ENCODE results near the gene ZNF512B.
"Not testable (repeated sequence)": the region's sequence is repeated elsewhere in the genome, so short reads cannot be mapped to it uniquely, and the experiment has no call there.

The ZNF512B gene

DNA sequence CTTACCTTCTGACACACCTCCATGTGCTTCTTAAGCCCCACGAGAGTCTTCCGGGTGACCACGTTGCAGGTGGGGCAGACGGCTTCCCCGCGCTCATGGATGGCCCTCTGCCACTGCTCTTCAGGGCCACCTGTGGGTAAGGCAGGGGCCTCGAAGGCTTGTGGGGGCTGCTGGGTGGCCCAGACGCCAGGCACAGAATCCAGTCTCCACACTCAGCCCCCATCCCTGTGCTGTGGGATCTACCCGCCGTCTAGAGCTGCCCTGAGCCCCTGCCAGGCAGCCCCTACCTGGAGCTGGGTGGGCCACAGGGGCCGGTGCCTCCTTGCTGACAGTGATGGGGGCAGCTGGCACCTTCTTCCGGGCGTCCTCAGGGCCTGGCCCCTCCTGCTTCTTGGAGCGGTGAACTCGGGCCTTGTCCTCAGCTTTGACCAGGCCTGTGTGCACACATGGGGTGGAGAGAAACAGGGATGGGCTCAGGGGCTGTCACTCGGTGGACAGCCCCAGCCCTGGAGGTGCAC, 5.9 kb downstream of the ZNF512B start:
- DNase-seq (ENCODE audit: low spot score): no peak

DNA sequence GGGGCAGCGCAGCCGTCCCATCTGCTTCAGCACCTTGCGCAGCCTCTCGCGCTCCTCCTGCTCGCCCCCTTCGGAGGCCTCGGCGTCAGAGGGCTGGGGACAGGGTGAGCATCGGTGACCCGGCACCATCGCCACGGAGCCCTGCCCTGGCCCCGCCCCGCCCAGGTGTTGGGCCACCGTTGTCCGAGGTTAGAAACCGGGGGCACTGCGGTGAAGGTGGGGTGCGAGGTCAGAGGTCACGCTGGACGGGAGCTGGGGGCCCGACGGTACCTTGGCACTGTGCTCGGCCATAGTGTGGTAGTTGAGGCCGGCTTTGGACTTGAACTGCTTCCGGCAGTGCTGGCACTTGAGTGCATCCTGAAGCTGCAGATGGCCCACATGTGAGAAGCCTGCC, 6.4 kb downstream of the ZNF512B start:
- no peak for DNase-seq (ENCODE audit: low spot score)

- no peak for DNase-seq (ENCODE audit: low spot score)
Observed at GRCh38 chr20:63962426-63963347, 7.0 kb downstream of the ZNF512B start.

- no peak for DNase-seq (ENCODE audit: low spot score)
Observed at GRCh38 chr20:63961664-63962425, 7.9 kb downstream of the ZNF512B start.

DNA sequence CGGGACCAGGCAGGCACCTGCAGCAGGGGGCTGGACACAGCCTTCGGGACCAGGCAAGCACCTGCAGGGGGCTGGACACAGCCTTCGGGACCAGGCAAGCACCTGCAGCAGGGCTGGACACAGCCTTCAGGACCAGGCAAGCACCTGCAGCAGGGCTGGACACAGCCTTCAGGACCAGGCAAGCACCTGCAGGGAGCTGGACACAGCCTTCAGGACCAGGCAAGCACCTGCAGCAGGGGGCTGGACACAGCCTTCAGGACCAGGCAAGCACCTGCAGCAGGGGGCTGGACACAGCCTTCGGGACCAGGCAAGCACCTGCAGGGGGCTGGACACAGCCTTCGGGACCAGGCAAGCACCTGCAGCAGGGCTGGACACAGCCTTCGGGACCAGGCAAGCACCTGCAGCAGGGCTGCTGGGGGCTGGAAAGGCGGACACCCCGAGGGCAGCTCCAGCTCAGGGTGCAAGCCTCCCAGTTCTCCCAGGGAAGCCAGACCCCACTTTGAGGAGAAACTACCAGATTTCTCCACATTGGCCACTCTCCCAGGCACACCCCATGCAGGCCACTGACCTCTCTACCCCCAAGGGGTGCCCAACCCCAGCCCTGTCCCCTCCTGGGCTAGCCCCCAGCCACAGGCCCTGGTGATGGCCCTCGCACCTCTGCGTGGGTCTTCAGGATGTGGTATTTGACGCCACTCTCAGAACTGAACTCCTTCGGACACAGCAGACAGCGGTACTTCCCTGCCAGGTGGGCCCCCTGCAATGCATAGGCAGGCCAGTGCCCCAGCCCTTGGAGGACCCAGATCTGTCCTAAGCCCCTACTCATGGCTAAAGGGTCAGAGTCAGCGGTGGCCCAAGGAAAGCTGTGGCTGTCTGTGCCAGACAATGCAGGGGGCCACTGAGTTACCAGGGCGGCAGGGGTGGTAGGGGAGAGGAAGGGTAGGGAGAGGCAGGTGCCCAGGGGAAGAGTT, 8.8 kb downstream of the ZNF512B start:
- not testable (repeated sequence) for DNase-seq (ENCODE audit: low spot score)

DNA sequence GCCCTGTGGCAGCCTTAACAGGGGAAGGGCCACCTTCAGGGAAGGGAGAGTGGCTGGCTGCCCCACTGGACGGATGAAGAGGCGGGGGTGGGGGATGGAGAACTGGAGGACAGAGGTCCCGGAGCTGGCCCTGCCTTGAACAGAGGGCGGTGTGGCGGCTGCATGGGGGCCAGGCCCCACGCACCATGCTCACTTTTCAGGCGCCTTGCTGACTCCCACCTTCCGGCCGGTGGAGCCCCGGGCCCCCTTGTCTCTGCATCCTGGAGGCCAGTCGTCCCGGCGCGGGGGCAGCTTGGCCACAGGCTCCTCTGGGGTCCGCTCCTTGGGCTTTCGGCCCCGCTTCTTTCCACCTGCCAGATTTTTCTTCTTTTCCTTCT, 10.0 kb downstream of the ZNF512B start:
- no peak for DNase-seq (ENCODE audit: low spot score)

DNA sequence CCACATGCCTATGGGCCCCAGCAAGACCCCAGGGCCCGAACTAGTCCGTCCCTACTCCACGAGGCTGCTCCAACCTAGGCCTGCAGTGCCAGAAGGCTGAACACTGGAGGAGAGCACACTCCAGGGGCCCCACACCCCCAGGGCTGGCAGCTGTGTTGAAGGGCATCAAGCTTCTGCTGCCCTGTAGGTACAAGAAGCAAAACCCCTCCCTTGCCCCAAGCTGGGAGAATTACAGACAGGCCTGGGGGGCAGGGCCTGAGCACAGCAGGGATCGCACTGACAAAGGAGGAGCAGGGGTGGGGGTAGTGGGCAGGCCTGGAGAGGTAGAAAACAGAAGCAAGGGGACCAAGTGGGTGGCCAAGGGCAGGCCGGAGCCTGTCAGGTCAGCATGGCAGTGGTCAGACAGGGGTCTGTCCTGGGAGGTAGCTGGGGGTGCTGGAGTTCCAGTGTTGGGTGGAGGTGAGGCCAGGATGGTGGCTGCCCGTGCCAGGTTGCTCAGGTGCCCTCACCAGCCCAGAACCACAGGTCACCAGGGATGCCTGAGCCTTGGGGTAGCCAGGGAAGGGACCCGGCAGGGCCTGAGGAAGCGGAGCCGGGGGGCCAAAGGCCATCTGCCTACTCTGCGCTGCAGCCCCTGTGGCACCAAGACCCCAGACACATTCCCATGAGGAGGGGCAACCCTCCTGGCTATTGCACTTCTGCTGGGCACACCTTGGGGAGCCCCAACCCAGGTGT, 10.6 kb downstream of the ZNF512B start:
- DNase-seq (ENCODE audit: low spot score): no peak

- DNase-seq (ENCODE audit: low spot score): no peak
Observed at GRCh38 chr20:63958471-63958870, 11.3 kb downstream of the ZNF512B start.

- no peak for DNase-seq (ENCODE audit: low spot score)
Observed at GRCh38 chr20:63957690-63958441, 11.9 kb downstream of the ZNF512B start.

- DNase-seq (ENCODE audit: low spot score): peak; percentile 15
Observed at GRCh38 chr20:63957004-63957689, 12.6 kb downstream of the ZNF512B start.

- DNase-seq (ENCODE audit: low spot score): no peak
Observed at GRCh38 chr20:63956664-63957003, 13.1 kb downstream of the ZNF512B start.

- peak; percentile 87 for DNase-seq (ENCODE audit: low spot score)
Observed at GRCh38 chr20:63955827-63956663, 13.7 kb downstream of the ZNF512B start, which contains the start of gene UCKL1. Gene UCKL1 (minus strand): TSS chr20:63956416. CDS start chr20:63956372, 44 bp downstream.

DNA sequence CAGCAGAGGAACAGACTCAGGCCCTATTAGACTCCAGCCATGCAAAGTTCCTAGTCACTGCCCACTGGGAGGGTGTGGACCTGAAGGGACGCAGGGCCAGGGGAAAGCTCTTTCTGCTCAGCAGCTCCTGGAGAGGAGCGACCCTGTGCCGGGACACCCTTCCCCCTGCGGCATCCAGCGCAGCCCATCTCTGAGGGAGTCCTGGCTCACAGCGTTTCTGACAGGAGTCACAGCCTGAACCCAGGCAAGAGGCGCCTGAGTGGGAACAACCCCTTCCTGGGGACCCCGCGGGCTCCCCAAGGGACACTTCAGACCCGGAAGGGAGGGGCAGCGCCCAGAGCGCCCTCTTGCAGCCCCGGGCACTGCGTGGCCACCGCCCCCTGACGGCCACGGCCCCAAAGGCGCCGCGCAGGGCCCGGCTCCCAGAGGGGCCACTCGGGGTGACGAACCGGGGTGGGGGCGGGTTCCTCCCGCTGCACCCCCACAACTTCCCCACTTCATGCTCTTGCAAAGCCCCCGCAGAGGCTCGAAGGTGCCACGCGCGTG, 14.4 kb downstream of the ZNF512B start:
- DNase-seq (ENCODE audit: low spot score): peak; percentile 11

DNA sequence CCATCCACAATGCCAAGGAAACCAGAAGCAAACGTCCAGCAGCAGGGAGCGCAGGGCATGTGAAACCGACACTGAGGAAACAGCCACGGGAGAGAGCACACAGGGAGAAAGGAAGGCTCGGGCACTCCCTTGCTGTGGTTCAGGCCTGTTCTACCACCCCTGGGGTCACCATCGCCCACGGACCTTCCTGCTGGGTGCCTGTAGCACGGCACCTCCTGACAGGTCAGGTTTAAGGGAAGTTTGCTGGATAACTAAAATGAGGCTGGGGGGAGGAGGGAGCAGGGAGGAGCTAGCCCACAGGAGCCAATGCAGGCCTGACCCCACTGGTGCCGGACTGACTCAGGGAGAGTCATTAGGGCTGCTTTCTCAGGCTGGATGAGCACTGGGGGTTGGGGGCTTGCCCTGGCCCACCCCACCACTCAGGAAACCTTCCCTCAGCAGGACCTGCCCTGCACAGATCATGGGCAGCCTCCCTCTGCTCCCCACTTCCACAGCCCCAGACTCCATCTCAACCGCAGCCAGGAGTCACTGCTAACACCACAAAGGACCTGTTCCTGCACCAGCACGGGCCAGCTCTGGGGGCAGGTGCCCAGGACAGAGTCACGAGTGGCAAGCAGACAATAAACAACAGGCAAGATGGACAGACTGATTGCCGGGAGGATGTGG, 15.8 kb downstream of the ZNF512B start:
- DNase-seq (ENCODE audit: low spot score): no peak

- DNase-seq (ENCODE audit: low spot score): no peak
Observed at GRCh38 chr20:63952769-63953168, 17.0 kb downstream of the ZNF512B start.

DNA sequence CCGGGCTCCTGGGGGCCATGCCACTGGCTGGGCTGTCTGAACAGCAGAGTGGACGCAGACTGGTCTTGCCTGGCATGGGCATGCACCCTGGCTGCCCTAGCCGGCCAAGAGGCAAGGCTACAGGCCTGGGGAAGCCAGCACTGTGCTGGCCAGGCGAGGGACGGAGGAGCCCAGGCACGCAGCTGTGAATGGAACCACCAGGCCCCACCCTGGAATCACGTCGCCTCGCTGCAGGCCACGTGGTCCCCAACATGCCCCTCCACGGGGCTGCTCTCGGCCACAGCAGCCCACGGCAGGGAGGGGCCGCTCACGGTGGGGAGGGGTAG, 17.6 kb downstream of the ZNF512B start:
- DNase-seq (ENCODE audit: low spot score): no peak

DNA sequence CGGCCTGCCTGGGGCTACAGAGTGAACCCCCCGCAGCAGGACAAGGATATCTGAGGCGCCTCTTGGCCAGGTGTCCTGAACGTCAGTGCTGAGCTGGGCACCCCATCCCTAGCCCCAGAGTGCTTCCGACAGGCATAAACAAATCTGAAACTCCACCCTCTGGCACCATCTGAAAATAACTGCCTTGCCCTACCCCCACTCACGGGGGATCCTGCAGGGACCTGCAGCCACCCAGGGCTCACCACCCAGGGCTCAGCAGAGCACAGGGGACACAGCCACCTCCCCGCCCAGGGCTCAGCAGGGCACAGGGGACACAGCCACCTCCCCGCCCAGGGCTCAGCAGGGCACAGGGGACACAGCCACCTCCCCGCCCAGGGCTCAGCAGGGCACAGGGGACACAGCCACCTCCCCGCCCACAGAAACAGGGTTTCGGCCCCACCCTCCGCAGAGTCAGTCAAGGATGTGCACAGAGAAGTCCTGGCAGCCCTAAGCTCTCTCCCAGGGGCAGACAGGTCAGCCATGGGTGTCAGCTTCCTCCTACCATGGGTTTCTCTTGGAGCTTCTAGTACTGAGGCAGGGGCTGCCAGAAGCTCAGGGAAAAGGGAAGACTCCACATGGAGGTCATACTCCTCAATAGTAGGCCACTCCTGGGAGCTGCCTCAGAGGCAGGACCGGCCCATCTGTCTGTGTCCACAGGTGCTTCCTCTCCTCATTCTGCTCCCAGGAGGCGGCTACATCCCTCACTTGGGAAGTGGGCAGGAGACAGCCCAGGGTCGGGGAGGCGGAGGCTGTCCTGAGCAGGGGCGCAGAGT, 18.1 kb downstream of the ZNF512B start:
- DNase-seq (ENCODE audit: low spot score): no peak

Data from hematopoietic multipotent progenitor cell treated with erythropoietin and hydrocortisone succinate and interleukin-3 and kit ligand, for 15 days (in vitro differentiated cells).